ENCODE results near the gene TRIM74. TPM values are rescaled to one million over a fixed set of nuclear protein-coding genes. Genes with fewer than 3 reads are reported as not detected.
"Not testable (repeated sequence)": the region's sequence is repeated elsewhere in the genome, so short reads cannot be mapped to it uniquely, and the experiment has no call there.

The TRIM74 gene
- total RNA-seq, 1 donor from 2014 or later = 0.26 TPM

GRCh38 chr7:72946130-72946745 is 23.0 kb downstream of the TRIM74 start:
- TF ChIP-seq, protein P1, sequence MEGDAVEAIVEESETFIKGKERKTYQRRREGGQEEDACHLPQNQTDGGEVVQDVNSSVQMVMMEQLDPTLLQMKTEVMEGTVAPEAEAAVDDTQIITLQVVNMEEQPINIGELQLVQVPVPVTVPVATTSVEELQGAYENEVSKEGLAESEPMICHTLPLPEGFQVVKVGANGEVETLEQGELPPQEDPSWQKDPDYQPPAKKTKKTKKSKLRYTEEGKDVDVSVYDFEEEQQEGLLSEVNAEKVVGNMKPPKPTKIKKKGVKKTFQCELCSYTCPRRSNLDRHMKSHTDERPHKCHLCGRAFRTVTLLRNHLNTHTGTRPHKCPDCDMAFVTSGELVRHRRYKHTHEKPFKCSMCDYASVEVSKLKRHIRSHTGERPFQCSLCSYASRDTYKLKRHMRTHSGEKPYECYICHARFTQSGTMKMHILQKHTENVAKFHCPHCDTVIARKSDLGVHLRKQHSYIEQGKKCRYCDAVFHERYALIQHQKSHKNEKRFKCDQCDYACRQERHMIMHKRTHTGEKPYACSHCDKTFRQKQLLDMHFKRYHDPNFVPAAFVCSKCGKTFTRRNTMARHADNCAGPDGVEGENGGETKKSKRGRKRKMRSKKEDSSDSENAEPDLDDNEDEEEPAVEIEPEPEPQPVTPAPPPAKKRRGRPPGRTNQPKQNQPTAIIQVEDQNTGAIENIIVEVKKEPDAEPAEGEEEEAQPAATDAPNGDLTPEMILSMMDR (IDR thresholded peaks at IDR 0.05; ENCODE audit: insufficient read depth, low read length, severe bottlenecking) = peak; percentile 29
- DNase-seq (ENCODE audit: low read depth); H3K36me3 ChIP-seq (ENCODE audit: control insufficient read depth, insufficient read depth, low read length); H3K4me3 ChIP-seq (ENCODE audit: low read depth, low read length); FAIRE-seq; H3K27me3 ChIP-seq (ENCODE audit: control insufficient read depth, insufficient read depth, low read length): not testable (repeated sequence)

DNA sequence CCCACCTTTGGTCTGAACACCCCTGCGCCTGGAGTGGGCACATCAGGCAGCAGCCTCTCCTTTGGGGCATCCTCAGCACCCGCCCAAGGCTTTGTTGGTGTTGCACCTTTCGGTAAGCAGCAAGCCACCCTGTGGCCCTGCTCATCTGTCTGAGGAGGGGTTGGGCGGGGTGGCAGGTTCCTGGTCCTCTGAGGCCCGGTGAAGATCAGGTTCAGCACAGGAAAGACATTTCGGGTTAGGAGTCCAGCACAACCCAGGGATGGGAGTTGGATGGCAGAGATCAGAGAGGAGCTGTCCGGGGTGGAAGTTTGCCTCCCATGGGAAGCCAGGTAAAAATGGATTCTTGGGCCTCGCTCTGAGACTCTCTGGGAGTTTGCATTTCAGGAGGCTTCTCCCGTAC is 23.7 kb downstream of the TRIM74 start:
- H3K4me3 ChIP-seq (ENCODE audit: low read depth, low read length); DNase-seq (ENCODE audit: low read depth); H3K27me3 ChIP-seq (ENCODE audit: control insufficient read depth, insufficient read depth, low read length); H3K36me3 ChIP-seq (ENCODE audit: control insufficient read depth, insufficient read depth, low read length); FAIRE-seq: not testable (repeated sequence)

DNA sequence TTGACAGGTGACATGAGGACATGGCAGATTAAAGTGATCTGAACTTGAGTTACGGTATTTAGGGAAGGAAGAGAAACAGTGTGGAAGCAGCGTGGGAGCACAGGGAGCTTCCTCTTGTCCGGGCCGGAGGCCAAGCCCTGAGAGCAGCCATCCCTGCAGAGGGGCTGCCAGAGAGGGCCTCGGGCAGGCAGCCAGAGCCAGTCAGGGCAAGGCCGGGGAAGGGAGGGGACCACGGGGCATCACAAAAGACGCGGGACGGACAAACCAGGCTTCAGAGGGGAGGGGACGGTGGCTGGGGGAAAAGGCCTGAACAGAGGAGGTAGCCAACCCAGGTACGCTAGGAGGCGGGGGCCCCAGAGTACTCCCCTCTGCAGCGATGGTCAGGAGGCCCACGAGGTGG is 24.3 kb downstream of the TRIM74 start:
- DNase-seq (ENCODE audit: low read depth); H3K36me3 ChIP-seq (ENCODE audit: control insufficient read depth, insufficient read depth, low read length); FAIRE-seq; H3K27me3 ChIP-seq (ENCODE audit: control insufficient read depth, insufficient read depth, low read length); H3K4me3 ChIP-seq (ENCODE audit: low read depth, low read length): not testable (repeated sequence)

DNA sequence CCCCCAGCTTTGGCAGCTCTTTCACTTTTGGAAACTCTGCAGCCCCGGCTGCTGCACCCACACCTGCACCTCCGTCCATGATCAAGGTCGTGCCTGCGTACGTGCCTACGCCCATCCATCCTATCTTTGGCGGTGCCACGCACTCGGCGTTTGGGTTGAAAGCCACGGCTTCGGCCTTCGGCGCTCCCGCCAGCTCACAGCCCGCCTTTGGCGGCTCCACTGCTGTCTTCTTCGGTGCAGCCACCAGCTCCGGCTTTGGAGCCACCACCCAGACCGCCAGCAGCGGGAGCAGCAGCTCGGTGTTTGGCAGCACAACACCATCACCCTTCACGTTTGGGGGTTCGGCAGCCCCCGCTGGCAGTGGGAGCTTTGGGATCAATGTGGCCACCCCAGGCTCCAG is 26.3 kb downstream of the TRIM74 start:
- H3K36me3 ChIP-seq (ENCODE audit: control insufficient read depth, insufficient read depth, low read length); H3K27me3 ChIP-seq (ENCODE audit: control insufficient read depth, insufficient read depth, low read length); H3K4me3 ChIP-seq (ENCODE audit: low read depth, low read length); DNase-seq (ENCODE audit: low read depth); FAIRE-seq: not testable (repeated sequence)

DNA sequence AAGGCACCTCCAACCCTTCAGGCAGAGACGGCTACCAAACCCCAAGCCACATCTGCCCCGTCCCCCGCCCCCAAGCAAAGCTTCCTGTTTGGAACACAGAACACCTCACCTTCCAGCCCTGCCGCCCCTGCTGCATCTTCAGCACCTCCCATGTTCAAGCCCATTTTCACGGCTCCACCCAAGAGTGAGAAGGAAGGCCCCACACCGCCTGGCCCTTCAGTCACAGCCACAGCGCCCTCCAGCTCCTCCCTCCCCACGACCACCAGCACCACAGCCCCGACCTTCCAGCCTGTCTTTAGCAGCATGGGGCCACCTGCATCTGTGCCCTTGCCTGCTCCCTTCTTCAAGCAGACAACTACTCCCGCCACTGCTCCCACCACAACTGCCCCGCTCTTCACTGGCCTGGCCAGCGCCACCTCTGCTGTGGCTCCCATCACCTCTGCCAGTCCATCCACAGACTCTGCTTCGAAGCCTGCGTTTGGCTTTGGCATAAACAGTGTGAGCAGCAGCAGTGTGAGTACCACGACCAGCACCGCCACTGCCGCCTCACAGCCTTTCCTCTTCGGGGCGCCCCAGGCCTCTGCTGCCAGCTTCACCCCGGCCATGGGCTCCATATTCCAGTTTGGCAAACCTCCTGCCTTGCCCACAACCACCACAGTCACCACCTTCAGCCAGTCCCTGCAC is 27.1 kb downstream of the TRIM74 start:
- DNase-seq (ENCODE audit: low read depth); H3K36me3 ChIP-seq (ENCODE audit: control insufficient read depth, insufficient read depth, low read length); H3K4me3 ChIP-seq (ENCODE audit: low read depth, low read length); FAIRE-seq; H3K27me3 ChIP-seq (ENCODE audit: control insufficient read depth, insufficient read depth, low read length): not testable (repeated sequence)

DNA sequence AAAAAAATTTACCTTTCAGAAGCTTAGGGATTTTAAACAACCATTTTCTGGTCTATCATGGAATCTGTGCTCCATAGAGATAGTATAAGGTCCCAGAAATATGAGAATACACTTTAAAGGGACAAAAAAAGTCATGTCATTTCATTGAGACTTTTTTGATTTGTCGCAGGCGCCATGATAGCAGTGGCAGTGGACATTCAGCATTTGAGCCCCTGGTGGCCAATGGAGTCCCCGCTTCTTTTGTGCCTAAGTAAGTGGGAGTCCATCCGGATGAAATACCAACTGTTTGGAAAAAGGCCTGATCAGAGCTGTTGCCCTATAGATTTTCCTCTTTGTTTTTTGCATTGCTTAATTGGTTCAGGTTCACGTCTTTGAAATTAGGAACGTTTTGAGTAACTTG is 41.0 kb downstream of the TRIM74 start:
- not testable (repeated sequence) for DNase-seq (ENCODE audit: low read depth); FAIRE-seq; H3K4me3 ChIP-seq (ENCODE audit: low read depth, low read length); H3K36me3 ChIP-seq (ENCODE audit: control insufficient read depth, insufficient read depth, low read length); H3K27me3 ChIP-seq (ENCODE audit: control insufficient read depth, insufficient read depth, low read length)

- H3K4me3 ChIP-seq (ENCODE audit: low read depth, low read length); H3K27me3 ChIP-seq (ENCODE audit: control insufficient read depth, insufficient read depth, low read length); H3K36me3 ChIP-seq (ENCODE audit: control insufficient read depth, insufficient read depth, low read length); FAIRE-seq; DNase-seq (ENCODE audit: low read depth): not testable (repeated sequence)
These were observed 41.5 kb downstream of the TRIM74 start for GRCh38 chr7:72927791-72928190.

GRCh38 chr7:72925546-72926120 is 43.6 kb downstream of the TRIM74 start:
- TF ChIP-seq, protein P1 (IDR thresholded peaks at IDR 0.05; ENCODE audit: insufficient read depth, low read length, severe bottlenecking) = no peak
- Histone ChIP-seq H3K27me3 (ENCODE audit: control insufficient read depth, insufficient read depth, low read length) (no peaks in the 10 kb centered on the region), H3K4me3 (ENCODE audit: low read depth, low read length) (peak overlapping the region; percentile 65), H3K36me3 (ENCODE audit: control insufficient read depth, insufficient read depth, low read length) (peaks cover 4% of the 10 kb centered on the region)
- no peak for DNase-seq (ENCODE audit: low read depth)
- FAIRE-seq = no peak

Data from bronchial epithelial cell (primary cell).